ENCODE data around the gene TWSG1.
"Not testable (repeated sequence)": the region's sequence is repeated elsewhere in the genome, so short reads cannot be mapped to it uniquely, and the experiment has no call there.

The TWSG1 gene

DNA sequence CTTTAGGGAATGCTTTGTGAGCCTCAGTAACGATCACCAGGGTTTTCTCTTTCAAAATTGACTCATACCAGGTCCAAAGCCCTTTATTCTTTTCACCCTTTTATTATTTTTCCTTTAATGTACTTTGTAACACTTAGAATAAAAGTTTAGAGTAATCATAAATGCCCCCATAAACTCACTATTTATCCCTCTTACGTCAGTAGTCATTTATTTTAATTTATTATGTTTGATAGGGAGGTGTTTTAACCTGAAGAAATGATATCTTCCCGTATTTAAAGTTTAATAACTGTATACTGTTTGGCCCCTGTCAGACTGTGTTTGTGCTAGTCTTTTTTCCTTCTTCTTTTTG lies 1.1 kb downstream of the TWSG1 start:
- DNase-seq (ENCODE audit: low read depth): no peak

DNA sequence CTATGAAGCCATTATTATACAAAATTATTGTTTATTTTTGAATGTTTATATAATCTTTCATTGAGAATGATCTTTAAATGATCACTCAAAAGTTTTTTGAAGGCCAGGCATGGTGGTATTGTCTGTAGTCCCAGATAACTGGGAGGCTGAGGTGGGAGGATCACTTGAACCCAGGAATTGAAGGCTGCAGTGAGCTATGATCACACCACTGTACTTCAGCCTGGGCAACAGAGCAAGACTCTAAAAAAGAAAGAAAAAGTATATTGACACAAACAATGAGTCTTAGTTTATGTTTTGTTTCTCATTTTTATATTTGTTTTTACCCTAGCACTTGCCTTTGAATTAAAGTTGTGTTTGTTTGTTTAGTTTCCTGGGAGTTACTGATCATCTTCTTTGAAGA lies 2.3 kb downstream of the TWSG1 start:
- DNase-seq (ENCODE audit: low read depth): no peak

DNA sequence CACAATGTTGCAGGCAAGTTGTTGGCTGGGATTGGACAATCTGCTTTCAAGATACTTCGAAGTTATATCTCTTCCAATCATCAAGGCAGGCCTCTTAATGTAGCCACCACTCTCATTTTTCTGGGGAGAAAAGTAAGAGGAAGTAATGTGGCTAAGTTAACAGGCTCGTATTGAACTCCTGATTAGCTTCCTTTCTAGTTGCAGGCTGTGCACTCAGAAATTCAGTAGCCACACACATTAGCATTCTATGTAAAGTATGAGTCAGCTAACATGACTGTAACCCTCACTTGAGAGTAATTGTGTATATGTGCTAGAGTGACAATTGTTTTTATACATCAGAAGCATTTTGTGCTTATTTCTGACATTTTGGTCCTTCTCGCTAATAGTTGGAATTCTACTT lies 3.3 kb downstream of the TWSG1 start:
- DNase-seq (ENCODE audit: low read depth): no peak

DNA sequence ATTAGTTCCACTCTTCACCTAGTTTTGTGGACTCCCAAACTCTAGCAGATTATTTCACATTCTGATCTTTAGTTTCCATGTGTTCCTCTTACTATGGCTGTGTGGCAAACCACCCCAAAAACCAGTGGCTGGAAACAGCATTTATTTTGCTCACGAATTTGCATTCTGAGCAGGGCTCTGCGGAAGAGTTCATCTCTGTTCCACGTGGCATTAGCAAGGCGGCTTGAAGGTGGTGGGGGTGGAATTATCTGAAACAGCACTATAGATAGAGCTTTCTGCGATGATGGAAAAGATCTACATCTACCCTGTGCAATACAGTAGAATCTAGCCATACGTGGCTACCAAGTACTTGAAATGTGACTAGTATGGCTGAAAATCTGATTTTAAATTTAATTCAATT lies 5.9 kb downstream of the TWSG1 start:
- DNase-seq (ENCODE audit: low read depth): no peak

DNA sequence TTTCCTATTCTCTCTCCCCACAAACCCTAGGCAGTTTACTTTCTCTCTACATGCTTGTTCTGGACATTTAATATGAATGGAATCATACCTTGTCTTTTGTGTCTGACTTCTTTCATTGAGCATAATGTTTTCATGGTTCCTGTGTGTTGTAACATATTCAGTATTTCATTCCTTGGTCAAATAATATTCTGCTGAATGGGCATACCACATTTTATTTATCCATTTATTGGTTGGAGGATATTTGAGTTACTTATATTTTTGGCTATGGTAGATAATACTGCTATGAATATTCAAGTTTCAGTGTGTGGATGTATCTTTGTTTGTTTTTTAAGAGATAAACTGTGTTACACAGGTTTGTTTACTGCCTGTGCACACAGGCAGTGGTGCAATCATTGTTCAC lies 9.0 kb downstream of the TWSG1 start:
- DNase-seq (ENCODE audit: low read depth): no peak

DNA sequence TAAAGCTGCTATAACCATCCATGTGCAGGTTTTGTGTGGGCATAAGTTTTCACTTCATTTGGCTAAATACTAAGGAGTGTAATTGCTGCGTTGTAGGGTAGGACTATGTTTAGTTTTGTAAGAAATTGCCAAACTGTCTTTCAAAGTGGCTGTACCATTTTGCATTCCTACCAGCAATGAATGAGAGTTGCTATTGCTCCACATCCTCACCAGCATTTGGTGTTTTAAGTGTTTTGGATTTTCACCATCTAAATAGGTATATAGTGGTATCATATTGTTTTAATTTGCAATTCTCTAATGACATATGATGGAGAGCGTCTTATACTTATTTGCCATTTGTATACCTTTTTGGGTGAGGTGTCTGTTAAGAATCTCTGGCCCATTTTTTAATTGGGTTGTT lies 12.2 kb downstream of the TWSG1 start:
- DNase-seq (ENCODE audit: low read depth): no peak

DNA sequence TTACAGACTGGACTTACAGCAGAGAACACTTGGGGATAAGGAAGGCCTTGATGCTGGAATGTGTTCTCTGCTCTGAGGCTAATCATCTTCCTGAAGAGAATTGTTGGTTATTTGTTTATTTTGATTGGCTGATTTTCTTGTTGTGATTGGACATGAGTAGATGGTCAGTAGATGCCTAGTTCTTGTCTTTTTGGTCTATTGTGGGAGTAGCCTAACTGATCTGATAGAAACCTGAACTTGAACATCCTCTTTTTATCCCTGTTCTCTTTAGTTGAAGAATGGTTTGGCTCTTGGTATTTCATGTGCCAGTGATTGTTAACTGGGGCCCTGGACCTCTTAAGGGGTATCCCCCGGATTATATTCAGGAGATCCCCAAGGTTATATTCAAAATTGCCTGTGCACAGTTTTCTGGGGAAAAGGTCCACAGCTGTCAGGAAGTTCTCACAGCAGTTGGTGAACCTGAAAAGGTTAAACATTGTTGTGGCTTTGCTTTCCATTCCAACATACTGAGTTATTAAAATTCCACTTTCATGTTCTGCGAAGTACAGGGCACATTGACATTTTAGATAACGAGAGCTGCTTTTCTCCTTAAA lies 13.6 kb downstream of the TWSG1 start:
- DNase-seq (ENCODE audit: low read depth): no peak

DNA sequence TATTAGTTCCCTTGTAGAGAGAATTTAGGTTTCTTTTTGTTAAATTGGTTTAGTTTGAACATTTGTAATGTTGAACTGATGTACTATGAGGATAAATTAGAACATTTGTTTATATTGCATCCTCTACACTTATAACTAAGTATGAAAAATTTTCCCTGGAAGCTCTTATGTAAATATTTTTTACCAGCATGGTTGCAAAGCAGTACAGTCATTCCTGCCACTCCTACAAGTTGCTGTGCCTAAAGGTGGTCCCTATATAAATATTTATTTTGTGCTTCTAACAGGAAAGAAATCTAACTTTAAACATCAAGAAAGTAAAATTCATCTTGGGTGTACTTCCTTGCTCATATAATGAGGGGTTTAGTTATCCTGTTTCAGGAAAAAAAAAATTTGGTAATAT lies 14.2 kb downstream of the TWSG1 start:
- DNase-seq (ENCODE audit: low read depth): no peak

DNA sequence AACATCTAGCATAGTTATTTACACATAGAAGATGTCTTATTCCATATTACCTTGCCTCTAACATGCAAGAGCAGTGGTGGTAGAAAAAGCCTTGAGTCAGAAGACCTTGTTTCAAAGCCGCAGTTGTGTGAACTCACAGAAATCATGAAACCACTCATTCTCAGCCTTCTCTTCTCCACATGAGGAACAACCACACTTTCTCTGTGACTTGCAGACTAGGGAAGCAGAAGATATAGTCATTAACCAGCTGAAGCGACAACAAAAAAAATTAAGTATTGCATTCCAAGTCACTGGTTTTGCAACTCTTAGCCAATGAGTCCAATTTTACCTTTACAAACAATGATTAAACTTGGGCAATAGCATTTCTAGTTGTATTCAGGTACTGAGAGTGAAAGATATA lies 19.0 kb downstream of the TWSG1 start:
- no peak for DNase-seq (ENCODE audit: low read depth)

DNA sequence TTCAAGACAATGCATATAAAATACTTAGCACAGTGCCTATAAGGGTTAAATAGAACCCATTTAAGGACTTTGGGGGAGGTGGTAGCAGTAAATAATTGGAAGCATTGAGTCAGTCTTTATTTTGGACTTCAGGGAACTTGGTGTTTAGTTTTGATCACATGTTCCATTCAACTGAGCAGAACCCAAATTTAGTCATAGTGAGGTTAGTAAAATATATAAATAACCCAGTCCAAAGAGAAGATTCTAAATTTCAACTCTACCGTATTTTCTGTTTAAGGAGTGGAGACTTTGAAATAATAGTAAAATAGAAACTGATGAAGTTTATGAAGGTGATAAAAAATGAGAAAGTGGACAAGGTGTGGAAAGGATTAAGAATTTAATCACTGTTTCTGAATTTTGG lies 19.7 kb downstream of the TWSG1 start:
- no peak for DNase-seq (ENCODE audit: low read depth)

DNA sequence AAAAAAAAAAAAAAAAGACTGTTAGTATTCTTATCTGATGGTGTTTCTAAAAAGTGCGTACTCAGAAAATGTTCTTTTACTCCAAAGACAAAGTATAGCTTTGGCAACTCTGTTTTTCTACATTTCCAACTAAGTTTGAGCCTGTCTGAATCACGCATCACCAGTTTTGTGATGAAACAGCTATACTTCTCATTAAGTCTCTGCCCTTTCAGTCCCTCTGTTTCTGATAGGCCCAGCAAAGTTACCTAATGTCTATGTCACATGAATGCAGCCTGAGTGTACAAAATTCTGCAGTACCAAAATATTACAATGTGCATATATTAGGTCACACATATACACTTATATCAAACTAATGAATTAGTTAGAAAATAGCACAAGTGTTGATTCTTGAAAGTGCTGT lies 22.4 kb downstream of the TWSG1 start:
- no peak for DNase-seq (ENCODE audit: low read depth)

DNA sequence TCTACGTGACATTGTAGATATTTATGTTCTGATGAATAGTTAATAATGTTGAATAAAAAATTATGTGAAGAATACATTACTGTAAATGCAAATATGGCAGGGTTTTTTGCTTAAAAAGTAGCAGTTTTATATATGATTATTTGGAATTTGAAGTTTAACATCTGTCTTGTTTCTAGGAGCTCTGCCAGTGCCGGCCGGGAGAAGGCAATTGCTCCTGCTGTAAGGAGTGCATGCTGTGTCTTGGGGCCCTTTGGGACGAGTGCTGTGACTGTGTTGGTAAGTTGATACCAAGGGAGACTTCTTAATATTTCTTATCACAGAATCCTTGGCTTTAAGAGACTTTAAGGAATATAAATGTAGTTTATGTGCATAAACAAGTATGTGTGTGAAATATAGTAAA lies 25.2 kb downstream of the TWSG1 start:
- DNase-seq (ENCODE audit: low read depth): no peak

DNA sequence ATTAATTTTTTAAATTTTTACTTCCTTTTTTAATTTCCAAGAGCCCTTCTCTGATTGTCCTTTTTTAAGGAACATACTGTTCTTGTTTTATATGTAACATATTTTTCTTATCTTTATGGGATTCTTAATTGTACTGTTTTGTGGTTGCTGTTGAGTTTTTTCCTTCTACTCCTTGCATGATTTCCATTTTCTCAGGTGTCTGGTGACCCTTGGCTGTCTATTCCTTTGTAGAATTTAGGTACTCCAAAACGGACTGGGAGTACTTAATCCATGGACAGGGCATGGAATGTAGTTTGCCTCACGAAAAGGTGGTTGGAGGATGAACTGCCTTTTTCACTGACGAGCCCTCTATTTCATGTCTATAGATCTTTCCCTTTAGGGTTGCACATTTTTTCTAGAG lies 26.6 kb downstream of the TWSG1 start:
- DNase-seq (ENCODE audit: low read depth): no peak

DNA sequence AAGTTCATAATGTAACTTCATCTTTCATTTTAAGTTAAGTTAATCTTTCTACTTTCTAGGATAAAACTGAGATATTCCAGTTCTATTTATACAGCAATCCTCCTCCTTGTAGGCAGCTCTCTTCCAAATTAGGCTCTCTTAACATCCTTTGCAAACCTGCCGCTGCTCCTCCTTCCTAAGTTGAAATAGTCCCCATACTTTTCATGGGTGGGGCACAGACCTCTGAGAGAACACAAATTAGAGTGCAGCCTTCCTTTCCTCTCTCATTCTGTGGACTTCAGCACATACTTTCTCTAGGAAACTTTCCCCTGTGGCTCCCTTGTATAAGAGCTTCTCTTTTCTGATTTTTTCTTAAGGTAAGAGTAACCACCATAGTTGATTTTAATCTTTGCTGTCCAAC lies 28.3 kb downstream of the TWSG1 start:
- no peak for DNase-seq (ENCODE audit: low read depth)

DNA sequence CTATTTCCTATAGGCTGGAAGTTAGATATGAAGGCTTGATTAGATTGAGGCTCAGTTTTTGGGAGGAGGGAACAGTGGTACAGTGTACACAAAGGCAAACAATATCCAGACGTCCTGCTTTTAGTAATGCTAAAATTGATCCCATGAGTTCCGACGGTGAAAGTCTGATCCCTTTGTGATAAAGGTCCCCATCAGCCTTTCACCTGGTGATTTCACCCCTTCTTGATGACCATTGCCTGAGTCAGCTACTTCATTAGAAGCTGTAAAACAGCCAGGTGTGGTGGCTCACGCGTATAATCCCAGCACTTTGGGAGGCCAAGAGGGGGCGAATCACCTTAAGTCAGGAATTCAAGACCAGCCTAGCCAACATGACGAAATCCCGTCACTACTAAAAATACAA lies 29.7 kb downstream of the TWSG1 start:
- DNase-seq (ENCODE audit: low read depth): no peak

DNA sequence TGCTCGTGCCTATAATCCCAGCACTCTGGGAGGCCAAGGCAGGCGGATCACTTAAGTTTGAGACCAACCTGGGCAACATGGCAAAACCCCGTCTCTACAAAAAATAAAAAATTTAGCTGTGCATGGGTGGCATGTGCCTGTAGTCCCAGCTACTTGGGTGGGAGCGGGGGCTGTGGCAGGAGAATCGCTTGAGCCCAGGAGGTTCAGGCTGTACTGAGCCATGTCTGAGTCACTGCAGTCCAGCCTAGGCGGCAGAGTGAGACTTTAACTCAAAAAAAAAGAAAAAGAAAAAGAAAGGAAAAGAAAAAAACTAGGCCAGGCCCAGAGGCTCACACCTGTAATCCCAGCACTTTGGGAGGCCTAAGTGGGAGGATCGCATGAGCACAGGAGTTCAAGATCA lies 30.8 kb downstream of the TWSG1 start:
- no peak for DNase-seq (ENCODE audit: low read depth)

DNA sequence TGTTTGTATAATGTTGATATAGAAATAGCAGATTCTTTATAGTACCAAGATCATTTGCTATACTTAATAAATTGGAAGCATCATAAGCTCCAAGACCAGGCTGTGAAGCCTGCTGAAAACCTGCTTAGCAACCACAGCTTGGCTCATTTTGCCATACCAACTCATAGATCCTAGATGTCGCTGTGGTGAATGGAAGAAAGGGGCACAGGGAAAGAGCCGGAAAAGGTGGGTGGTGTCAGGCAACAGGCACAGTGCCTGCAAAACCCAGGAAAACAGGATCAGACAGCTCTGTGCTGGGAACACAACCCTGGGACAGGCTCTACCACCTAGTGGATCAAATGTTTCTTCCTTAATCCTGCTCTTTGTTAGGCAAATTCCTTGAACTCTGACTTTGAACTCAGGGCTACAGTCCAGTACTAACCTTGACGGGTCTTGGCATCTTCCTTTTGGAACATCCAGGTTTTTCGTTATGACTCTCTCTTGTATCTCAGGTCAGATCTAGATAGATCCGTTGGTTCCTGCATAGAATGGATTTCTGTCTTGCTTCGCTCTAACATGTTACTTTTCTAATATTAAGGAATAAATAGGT lies 31.6 kb downstream of the TWSG1 start:
- no peak for DNase-seq (ENCODE audit: low read depth)

DNA sequence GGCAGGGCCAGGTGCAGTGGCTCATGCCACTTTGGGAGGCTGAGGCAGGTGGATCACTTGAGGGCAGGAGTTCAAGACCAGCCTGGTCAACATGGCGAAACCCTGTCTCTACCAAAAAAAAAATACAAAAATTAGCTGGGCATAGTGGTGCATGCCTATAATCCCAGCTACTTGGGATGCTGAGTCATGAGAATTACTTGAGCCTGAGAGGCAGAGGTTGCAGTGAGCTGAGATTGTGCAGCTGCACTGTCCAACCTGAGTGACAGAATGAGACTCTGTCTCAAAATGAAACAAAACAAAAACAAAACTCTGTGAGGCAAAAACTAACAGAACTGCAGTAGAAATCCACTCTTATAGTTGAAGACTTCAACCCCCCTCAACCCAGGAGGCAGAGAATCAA lies 38.7 kb downstream of the TWSG1 start:
- not testable (repeated sequence) for DNase-seq (ENCODE audit: low read depth)

DNA sequence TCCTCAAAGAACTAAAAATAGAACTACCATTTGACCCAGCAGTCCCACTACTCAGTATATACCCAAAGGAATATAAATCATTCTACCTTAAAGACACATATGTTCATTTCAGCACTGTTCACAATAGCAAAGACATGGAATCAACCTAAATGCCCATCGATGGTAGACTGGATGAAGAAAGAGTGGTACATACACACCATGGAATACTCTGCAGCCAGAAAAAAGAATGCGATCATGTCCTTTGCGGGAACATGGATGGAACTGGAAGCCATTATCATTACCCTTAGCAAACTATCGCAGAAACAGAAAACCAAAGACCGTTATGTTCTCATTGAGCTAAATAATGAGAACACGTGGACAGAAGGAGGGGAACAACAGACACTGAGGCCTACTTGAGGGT lies 44.5 kb downstream of the TWSG1 start:
- no peak for DNase-seq (ENCODE audit: low read depth)

DNA sequence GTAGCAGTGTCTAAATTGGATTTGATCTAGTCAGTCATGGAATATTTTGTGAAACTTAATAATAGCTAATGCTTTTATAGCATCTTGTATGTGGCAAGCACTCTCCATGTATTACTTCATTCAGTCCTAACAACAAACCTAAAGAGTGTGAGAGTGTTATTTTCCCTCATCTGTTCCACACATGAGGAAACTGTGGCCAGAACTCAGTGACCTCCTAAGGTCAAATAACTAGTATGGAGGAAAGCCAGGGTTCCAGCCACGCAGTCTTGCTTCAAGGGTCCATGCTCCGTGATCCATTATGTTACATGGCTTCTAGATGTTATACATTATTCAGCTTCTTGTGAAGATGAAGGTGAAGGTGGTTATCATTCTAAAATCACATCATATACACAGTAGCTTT lies 45.5 kb downstream of the TWSG1 start:
- DNase-seq (ENCODE audit: low read depth): no peak

DNA sequence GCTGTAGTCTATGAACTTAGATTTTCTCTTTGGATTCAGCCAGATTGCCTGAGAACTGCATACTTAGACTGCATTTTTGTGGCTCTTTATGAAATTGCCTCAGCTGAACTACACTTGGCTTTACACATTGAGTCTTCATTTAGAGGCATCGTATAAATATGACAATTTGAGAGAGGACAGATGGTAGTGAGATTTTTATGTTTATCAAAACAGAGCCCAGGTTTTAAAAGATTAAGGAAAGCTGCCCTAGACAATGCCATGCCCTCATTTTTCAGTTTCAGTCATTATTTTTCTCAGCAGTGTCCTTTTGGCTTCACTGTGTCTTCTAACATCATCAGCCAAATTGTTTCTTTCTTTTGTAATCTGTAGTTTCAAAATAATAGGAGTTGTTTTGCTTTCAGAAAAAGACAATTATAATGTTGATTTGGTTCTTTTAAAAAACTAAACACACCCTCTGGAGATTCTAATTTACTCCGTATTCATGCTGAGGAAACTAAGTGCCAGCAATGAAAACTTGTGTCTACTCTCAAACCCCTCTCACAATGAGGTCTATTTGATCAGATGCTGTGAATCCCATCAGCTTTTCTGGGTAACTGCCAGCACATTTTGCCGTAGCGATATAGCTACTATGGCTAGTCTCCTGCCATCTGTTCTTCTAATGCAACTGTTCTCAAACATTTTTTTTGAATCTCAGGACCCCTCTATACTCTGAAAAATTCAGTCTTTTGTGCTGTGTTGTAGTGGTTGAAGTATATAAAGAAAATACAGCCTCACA lies 46.2 kb downstream of the TWSG1 start:
- no peak for DNase-seq (ENCODE audit: low read depth)

DNA sequence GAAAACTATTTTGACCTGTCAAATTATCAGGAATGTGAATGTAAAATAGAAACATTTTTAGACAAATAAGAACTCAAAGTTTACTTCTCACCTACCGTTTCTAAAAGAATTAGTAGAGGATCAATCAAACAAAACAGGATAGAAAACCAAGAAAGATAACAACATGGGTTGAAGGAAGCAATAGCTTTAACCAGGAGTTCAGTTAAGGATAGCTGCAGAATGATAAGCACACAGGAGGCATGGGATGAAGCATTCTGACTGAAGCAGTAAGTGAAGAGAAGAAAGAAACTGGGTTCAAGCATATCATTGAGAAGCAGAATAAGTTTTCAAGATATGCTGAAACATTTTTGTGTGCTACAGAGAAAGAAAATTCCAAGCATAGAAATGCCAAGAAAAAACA lies 52.3 kb downstream of the TWSG1 start:
- no peak for DNase-seq (ENCODE audit: low read depth)

DNA sequence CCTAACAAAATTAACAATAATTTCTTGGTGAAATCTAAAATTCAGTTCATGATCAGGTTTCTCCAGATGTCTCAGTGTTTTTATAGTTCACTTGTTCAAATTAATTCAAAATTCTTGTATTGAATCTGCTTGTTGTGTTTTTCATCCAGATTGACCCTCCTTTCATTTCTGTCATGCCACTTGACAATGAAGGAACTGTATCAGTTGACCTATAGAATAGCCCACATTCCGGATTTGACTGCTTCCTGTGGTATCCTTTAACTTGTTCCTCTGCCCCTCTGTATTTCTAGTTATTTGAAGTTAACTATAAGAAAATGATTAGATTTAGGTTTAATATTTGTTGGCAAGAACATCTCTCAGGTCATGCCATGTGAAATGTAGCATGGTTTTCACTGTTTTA lies 53.3 kb downstream of the TWSG1 start:
- DNase-seq (ENCODE audit: low read depth): no peak

DNA sequence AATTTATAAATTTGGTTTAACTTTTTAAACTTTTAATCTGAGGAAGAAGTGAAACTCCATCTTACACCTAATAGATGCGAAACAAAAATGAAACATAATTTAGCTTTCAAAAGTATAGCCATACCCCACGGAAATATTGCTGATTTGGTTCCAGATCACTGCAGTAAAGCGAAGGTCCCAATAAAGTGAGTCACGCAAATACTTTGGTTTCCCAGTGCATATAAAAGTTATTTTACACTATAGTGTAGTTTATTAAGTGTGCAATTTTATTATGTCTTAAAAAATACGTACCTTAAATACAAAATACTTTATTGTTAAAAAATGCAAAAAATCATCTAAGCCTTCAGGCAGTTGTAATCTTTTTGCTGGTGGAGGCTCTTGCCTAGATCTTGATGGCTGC lies 55.1 kb downstream of the TWSG1 start:
- no peak for DNase-seq (ENCODE audit: low read depth)
